GM06990 (cell line): ENCODE measurements around the gene TAS2R40.

Experiments
- DNase-seq: peaks from one replicate; pipeline ENCODE4 v3.0.0-alpha.2; 2011; ENCODE audit not compliant: insufficient read length; ENCODE audit errors: extremely low read depth
- H3K27me3 ChIP-seq: replicated peaks from 2 replicates; pipeline ENCODE4 v1.6.0; 2011; ENCODE audit warnings: low read length; ENCODE audit not compliant: control insufficient read depth, insufficient read depth
- H3K36me3 ChIP-seq: 2 replicates; pipeline ENCODE4 v1.5.1; 2011; ENCODE audit warnings: low read length; ENCODE audit not compliant: control insufficient read depth, insufficient read depth
- H3K4me3 ChIP-seq: replicated peaks from 2 replicates; pipeline ENCODE4 v1.5.1; 2011; ENCODE audit warnings: low read depth, mild to moderate bottlenecking, control low read depth, low read length
- TF ChIP-seq, protein P1 (sequence below): IDR thresholded peaks from 2 replicates; pipeline ENCODE4 v1.5.1; 2011; ENCODE audit warnings: low read length, control low read depth, mild to moderate bottlenecking, inconsistent platforms; ENCODE audit not compliant: insufficient read depth, poor library complexity, severe bottlenecking

The TAS2R40 gene

DNA sequence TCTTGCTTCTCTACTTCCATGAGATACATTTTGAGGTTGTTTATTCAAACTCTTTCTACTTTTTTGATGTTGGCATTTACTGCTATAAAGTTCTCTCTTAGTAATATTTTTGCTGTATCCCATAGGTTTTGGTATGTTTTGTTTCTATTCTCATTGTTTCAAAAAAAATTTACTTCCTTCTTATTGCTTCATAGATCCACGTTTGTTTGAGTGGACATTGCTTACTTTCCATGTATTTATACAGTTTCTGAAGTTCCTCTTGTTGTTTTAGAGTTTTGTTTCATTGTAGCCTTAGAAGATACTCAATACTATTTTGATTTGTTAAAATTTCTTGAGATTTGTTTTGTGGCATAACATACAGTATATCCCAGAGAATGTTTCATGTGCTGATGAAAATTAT, 13.7 kb downstream of the TAS2R40 start:
- no peak for DNase-seq
- Histone ChIP-seq H3K27me3 (no peaks in the 10 kb centered on the region), H3K4me3 (no peak overlapping the region), H3K36me3 (no peaks in the 10 kb centered on the region)
- TF ChIP-seq, protein P1, sequence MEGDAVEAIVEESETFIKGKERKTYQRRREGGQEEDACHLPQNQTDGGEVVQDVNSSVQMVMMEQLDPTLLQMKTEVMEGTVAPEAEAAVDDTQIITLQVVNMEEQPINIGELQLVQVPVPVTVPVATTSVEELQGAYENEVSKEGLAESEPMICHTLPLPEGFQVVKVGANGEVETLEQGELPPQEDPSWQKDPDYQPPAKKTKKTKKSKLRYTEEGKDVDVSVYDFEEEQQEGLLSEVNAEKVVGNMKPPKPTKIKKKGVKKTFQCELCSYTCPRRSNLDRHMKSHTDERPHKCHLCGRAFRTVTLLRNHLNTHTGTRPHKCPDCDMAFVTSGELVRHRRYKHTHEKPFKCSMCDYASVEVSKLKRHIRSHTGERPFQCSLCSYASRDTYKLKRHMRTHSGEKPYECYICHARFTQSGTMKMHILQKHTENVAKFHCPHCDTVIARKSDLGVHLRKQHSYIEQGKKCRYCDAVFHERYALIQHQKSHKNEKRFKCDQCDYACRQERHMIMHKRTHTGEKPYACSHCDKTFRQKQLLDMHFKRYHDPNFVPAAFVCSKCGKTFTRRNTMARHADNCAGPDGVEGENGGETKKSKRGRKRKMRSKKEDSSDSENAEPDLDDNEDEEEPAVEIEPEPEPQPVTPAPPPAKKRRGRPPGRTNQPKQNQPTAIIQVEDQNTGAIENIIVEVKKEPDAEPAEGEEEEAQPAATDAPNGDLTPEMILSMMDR = no peak

DNA sequence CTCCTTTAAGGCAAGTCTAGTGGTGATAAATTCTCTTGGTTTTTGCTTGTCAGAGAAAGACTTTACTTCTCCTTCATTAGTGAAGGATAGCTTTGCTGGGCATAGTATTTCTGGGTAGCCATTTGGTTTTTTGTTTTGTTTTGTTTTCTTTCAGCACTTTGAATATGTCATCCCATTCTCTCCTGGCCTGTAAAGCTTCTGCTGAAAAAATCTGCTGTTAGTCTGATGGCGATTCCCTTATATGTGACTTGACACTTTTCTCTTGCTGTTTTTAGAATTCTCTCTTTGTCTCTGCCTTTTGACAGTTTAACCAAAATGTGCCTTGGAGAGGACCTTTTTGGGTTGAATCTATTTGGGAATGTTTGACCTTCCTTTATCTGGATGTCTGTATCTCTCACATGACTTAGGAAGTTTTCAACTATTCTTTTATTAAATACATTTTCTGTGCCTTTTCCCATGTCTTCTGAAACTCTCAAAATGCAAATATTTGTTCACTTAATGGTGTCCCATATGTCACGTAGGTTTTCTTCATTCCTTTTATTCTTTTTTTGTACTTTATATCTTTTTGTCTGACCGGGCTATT, 14.7 kb downstream of the TAS2R40 start:
- H3K36me3 ChIP-seq = no peaks in the 10 kb centered on the region
- no peak overlapping the region for H3K4me3 ChIP-seq
- TF ChIP-seq, protein P1 = no peak
- no peak for DNase-seq
- no peaks in the 10 kb centered on the region for H3K27me3 ChIP-seq

DNA sequence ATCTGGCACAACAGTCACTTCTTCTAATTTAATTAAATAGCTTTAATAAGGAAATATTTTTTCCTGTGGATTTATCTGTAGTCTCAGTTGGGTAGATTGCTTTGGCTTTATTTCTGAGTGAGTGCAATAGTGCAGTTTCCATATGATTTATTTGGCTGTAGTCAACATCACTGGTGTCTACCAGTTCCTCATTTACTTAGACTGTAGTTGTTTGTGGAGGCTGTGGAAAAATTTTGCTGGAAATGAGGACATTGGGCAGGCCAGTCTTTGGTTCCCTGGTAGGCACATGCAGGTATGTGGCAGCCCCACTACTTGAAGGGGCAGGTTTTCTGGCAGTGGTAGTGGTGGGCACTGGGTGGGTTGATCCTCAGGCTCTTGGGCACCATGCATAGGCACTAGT, 15.5 kb downstream of the TAS2R40 start:
- H3K4me3 ChIP-seq = no peak overlapping the region
- TF ChIP-seq, protein P1 = no peak
- no peak for DNase-seq
- H3K27me3 ChIP-seq = no peaks in the 10 kb centered on the region
- H3K36me3 ChIP-seq = no peaks in the 10 kb centered on the region

DNA sequence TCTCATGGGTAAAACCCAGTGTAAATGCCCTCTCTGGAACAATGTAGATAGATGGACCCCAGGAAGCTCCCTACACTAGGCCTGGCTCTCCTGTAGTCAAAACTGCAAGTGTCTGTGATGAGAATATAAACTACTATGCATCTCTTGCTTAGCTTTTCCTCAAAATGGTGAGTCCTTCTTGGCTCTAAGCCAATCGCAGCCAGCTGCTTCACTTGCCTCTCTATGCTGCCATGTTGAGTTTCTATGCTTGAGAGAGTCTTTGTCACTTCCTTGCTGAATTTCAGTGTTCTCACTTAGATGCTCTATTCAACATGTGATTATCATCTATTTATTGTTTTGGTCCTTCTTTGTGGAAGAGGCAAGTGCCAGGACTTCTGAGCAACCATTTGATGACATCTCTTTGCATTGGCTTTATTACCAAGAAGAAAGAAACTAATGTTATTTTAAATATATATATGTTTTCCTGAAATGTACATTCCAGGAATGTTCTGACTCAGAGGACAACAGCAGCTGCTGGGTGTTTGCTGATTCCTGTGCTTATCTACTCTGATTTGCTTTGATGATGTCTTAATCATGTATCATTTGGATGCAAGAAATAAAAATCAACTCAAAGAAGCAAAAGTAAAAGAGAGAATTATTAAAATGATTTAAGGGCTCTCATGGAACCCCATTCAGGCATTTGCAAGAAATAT, 16.6 kb downstream of the TAS2R40 start:
- no peak for DNase-seq
- H3K4me3 ChIP-seq = no peak overlapping the region
- H3K36me3 ChIP-seq = no peaks in the 10 kb centered on the region
- TF ChIP-seq, protein P1 = no peak
- H3K27me3 ChIP-seq = no peaks in the 10 kb centered on the region; the same call in 1 of the 2 replicates

DNA sequence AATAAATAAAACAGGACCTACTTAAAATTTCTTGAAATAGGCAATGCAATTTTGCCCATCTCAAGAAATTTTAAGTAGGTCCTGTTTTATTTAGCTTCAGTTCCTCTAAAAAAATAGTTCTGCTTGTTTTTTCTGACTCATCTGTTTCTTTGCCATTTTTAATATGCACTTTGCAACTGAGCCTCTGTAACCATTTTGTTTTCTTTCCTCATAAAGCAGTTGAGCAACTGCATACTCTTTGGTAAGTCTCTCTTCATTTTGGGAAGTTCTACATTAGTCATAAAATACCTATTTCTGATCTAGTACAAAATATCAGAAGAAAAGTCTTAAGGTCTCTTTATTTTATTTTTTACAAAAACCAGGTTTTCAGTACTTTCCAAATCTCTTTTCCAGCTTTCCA, 18.0 kb downstream of the TAS2R40 start:
- no peak overlapping the region for H3K4me3 ChIP-seq
- TF ChIP-seq, protein P1 = no peak
- H3K27me3 ChIP-seq = no peaks in the 10 kb centered on the region; the same call in 1 of the 2 replicates
- H3K36me3 ChIP-seq = no peaks in the 10 kb centered on the region
- DNase-seq = no peak
